Left ventricle myocardium superior (tissue), 1 donor: ENCODE data around the gene GLB1L. TPM values are rescaled to one million over a fixed set of nuclear protein-coding genes. Genes with fewer than 3 reads are reported as not detected.

ENCODE experiments used
- ATAC-seq: fragments of 200-7000 bp; cut with Tn5 transposase; one replicate; pipeline ENCODE4 v1.9.1; 2020; ENCODE audit warnings: mild to moderate bottlenecking, moderate library complexity
- DNase-seq: peaks from one replicate; pipeline ENCODE4 v3.0.0-alpha.2; 2020
- intact Hi-C: fragments of 100-400 bp; cut with micrococcal nuclease; formaldehyde crosslinking; loops from one replicate; pipeline ENCODE4 v1.11.0; 2022
- total RNA-seq: library from RNA; stranded (reverse); fragmentation: NEBNext Ultra II Directional; extraction: Animal tissue kit (Norgen Biotek cat#: 25700); gene quantifications from one replicate; pipeline ENCODE4 v1.2.1, GENCODE V29; 2021
- donor health status: DM: no; HTN: yes; CAD: no; lungs with severe emphysema.

GLB1L gene
- total RNA-seq, 1 donor from 2014 or later, result 2.5 TPM

DNA sequence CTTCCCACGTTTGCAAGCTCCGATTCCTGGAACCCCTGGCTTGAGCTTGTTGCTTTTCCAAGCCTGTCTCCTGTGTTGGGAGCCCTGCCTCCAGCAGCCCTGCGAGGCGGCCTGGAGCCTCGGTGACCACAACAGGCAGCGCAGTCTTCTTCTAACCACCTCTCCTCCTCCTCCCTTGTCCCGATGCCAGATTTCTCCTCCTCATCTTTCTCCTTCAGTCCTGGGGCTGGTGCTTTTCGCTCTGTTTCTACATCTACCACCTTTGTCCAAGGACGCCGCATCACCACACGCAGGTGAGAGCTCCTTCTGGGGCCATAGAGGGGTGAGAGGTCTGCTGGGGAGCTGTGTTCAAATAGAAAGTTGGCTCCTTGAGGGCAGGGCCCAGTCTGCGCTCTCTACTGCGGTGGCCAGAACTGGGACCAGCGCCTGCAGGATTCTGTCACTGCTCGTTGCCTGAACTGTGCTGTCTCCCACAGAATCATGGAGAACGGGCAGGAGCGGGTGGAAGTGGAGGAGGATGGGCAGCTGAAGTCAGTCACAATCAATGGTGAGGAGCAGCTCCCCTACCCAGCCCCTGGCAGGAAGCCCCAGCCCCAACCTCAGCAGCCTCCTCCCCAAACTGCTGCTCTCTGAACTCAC, 37.8 kb upstream of the GLB1L start:
- DNase-seq, result no peak
- intact Hi-C loops, result no loop called here
- no peak for ATAC-seq

DNA sequence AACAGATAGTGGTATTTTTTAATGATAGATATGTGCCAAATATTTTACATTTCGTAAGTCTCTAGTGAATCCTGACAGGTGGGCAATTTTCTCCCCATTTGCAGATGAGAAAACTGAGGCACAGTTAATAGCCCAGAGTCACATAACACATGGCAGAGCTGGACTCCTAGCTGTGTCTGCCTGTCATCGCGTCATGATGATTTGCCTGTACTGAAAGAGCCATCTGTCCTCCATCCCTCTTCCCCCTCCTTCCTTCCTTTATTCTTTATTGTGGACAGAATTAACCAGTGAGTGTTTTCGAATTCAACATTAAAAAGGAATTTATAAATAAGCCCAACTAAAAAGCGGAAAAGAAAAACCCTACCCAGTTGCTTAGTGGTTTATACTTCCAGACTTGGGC, 37.1 kb upstream of the GLB1L start:
- DNase-seq, result no peak
- no peak for ATAC-seq
- intact Hi-C loops, result no loop called here

DNA sequence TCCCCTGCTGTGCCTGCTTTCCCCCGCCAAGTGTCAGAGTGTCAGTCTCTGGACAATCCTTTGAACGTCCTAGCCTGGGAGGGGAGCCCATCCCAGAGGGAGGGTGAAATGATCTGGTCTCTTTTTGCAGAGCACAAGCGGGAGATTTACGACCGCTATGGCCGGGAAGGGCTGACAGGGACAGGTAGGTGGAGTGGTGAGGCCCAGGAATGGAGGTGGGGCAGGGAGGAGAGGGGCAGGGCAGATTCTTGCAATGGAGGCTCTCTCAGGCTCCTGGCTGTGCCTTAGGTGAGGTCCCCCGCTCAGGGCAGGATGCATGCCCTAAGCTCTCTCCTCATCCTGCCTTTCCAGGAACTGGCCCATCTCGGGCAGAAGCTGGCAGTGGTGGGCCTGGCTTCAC, 36.3 kb upstream of the GLB1L start:
- intact Hi-C loops, result no loop called here
- ATAC-seq, result no peak
- DNase-seq, result no peak

DNA sequence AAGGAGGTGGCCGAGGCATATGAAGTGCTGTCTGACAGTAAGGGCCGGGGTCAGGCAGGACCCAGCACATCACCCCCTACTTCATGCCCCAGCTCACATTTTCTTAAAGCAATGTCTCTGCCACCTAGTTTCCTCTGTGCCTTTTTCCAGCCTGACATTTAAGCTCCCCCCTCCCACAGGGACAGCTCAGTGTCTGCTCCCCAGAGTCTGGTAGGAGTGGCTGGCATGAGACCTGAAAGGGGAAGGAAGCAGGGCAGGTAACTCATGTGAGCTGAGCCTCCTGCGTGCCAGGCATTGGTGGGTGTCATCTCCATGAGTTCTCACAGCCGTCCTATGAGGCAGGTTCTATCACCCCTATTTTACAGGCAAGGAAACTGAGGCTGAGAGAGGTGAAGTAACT, 35.4 kb upstream of the GLB1L start:
- intact Hi-C loops, result no loop called here
- ATAC-seq (no peak), DNase-seq (no peak)

DNA sequence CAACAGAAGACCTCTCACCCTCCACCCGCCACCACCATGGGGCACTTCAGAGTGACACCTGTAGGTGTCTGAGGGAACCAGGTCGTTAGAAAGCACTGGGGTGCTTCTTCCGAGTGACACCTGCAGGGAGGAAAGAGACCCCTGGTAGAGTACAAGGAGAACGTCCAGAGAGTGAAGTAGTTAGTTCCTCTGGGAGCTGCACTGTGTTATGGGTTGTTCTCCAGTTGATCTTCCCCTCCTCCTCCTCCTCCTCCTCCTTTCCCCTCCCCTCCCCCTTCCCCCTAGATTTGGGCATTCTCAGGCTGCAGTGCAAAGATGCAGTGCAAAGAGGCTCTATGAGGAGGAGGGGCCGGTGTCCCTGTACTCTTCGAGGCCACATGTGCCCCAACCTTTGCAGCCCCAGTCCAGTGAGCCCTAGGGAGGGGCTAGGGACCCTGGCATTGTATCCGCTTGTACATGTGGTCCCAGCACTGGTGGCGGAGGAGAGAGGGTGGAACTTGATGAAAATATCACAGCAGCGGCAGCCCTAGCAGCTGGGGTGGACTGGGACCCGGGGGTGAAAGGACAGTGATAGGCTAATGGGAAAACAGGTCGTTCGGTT, 34.8 kb upstream of the GLB1L start:
- no peak for ATAC-seq
- intact Hi-C loops, result no loop called here
- DNase-seq, result no peak

DNA sequence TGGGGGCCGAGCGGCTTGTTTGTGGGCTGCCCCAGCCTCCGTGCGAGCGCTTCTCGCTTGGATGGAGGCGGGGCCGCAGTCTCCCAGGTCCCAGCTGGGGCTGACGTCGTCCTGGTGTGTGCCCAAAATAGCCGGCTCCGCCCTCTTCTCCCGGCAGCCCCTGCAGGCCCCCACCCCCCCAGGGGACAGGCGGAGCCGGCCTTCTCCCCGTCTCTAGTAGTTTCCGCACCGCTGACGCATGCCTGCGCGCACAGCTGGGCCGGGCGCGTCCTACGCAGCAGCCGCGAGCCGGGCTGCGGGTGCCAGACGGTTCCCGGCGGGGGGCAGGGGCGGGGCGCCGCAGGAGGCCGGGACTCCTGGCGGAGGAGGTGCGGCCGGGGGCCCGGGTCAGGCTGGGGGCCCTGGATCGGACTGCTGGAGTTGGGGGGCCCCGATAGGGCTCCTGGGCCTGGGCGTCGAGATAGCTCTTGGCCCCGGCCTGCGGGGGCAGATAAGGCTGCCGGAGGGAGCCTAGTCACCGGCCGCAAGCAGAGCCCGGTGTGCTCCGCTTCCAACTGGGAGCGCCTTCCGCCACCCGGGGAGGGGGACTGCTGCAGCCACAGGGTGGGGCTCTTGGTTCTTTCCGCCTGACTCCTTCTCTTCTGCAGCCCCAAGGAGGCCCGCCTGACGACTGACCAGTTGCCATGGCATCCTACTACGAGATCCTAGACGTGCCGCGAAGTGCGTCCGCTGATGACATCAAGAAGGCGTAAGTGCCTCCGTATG, 34.1 kb upstream of the GLB1L start, which contains the start of gene DNAJB2:
TSS of gene DNAJB2 (plus strand) at position 216 of the 765 bp plus-strand sequence. CDS start at position 684, 468 bp downstream.
- peak; percentile 99 for DNase-seq
- intact Hi-C loops, result no loop called here
- peak; percentile 95 for ATAC-seq

DNA sequence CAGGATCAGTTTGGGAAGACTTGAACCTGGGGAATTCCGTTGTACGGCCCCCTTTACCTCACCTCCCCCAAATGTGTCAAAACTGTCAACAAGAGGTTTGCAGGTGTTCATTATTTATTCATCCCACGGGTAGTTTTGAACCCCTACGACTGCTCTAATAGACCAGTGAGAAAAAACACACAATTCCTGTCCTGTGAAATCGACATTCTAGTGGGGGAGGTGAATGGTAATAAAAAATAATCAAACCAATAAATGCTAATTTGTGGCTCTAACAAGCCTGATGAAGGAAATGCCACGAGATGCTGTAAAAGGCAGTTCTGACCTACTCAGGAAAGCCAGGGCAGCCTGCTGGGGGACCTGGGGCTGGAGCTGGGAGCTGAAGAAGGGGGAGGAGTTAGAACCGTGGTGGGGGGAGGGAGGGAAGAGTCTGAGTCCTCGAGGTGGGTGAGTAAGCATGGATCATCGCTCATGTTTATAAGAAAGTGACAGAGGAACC, 33.5 kb upstream of the GLB1L start:
- ATAC-seq, result peak; percentile 48
- intact Hi-C loops, result no loop called here
- DNase-seq, result no peak

DNA sequence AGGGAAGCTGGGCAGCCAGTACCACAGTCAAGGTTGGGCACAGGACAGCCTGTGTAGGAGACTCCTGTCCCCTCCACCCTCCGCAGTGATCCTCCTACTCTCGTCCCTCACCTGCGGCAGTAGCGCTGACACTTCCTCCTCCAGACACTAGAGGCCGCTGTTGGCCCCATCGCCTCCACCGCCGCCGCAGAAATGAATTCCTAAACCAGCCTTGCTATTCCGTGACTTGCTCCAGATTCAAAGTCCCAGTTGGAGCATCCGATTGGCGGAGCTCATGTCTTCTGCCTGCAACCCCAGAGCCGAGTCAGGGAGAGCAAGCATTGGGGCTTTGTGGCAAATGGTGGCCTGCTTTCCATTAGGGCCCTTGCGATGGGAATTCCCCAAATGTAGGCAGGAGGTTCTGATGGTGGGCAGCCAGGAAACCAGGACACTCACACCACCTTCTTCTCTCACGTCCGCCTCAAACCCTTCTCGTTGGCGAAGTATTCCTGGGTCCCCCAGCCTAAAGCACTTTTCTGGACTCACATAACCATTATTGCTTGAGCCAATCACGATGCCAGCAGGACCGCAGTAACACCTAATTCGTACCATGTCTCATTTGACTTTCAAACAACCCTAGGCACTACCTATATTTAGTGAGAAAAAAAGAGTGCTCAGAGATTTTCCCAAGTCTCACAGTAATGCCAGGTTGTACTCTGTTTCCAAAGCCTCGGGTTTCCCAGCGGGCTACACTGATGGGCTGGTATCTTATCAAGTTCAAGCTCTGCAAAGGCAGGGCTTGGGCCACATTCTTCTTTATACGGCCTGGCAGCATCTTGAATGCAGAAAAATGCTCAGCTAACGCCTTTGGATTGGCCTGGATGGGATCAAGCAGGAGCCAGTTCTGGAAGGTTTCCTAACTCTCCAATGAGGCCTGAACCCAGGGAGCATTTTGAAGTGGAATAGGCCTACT, 32.7 kb upstream of the GLB1L start:
- intact Hi-C loops, result no loop called here
- DNase-seq, result peak; percentile 82

DNA sequence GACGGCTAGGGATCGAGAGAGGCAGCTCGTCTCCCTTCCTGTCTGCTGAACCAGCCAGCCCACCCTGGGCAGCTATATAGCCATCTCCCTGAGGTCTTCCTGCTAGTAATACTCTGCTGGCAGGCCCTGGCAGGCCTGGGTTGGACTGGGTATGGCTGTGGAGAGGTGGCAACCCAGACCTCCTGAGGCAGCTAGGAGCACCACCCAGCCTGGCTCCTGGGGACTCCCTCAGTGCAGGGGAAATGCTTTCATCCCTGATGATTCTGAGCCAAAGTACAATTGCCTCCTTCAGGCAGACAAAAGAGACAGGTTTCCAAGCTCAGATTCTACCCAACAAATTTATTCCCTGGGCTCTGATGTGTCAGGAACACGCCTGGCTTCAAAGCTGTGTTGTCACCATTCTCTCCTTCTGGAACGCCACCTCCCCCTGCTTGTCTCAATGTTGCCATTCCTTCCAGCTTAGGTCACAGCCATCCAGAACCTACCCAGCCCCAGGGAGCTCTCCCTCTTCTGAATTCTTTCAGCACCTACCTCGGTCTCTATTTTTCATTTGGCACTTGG, 29.2 kb upstream of the GLB1L start:
- intact Hi-C loops, result no loop called here
- DNase-seq (no peak), ATAC-seq (peak; percentile 49)

More for the DNA sequence above, 32.7 kb upstream of the GLB1L start:
- ATAC-seq, result peak; percentile 33

DNA sequence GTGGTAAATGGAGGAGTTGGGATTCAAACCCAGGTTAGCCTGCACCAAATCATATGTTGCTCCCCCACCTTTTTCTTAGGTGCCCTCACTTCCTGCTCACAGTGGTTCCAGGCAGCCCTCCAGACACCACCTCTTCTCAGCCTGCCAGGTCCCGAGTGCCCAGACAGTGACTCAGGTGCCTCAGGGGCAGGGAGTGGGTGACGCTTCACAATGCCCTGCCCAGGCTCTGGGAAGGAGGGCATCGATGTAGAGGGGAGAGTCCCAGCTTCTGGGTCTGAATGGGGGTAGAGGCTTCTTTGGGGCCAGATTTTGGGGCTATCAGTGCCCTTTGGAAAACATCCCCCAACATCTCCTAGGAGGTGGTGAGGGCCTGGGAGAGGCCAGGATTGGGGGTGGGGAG, 28.7 kb upstream of the GLB1L start:
- ATAC-seq (no peak), DNase-seq (no peak)
- intact Hi-C loops, result no loop called here

DNA sequence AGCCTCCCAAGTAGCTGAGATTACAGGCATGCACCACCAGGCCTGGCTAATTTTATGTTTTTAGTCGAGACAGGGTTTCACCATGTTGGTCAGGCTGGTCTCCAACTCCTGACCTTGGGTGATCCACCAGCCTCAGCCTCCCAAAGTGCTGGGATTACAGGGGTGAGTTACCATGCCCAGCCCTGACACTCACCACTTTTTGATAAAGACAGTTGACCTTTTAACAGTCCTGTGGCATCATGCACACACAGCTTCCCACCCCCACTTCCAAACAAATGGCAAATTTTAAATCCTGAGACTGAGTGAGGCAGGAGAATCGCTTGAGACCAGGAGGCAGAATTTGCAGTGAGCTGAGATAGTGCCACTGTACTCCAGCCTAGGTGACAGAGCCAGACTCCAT, 27.8 kb upstream of the GLB1L start:
- DNase-seq (no peak), ATAC-seq (no peak)
- intact Hi-C loops, result no loop called here

DNA sequence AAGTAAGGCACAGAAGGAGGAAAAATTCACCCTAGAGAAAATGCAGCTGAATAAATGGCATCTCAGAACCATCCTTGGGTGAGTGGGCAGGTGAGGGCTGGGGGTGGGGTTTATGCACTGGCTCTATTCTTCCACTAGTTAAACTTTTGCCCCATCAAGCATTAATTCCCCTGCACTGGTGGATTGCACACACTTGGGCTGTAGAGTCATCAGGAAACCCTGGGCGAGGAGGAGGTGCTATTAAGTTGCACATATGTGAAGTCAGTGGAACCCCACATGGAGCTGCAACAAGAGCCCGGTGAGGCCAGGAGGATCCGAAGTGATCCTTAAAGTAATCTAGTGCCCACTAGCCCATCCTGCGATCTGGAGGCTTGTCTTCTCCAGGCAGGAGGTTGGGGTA, 27.1 kb upstream of the GLB1L start:
- no peak for ATAC-seq
- no peak for DNase-seq
- intact Hi-C loops, result no loop called here

DNA sequence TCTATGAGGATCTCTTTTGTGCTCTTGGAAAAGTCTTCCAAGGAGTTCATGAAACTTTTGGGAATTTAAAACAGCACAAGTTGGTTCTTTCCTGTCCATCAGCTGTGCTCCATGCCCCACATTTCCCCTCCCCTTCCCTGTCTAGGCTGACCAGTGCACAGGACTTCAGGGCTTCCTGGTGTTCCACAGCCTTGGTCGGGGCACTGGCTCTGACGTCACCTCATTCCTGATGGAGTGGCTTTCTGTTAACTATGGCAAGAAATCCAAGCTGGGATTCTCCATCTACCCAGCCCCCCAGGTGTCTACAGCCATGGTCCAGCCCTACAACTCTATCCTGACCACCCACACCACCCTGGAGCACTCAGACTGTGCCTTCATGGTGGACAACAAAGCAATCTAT, 25.8 kb upstream of the GLB1L start:
- ATAC-seq, result no peak
- intact Hi-C loops, result no loop called here
- DNase-seq, result no peak

DNA sequence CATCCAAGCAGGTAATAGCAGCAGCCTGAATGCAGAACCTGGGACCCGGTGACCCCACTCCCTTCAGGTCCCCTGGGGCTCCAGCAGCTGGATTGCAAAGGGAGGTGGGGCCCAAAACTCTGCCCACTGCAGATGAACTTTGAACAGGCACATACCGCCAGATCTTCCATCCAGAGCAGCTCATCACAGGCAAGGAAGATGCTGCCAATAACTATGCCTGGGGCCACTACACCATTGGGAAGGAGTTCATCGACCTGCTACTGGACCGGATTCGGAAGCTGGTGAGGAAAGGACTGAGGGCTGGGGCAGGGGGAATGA, 24.8 kb upstream of the GLB1L start:
- DNase-seq (no peak), ATAC-seq (no peak)
- intact Hi-C loops, result no loop called here

DNA sequence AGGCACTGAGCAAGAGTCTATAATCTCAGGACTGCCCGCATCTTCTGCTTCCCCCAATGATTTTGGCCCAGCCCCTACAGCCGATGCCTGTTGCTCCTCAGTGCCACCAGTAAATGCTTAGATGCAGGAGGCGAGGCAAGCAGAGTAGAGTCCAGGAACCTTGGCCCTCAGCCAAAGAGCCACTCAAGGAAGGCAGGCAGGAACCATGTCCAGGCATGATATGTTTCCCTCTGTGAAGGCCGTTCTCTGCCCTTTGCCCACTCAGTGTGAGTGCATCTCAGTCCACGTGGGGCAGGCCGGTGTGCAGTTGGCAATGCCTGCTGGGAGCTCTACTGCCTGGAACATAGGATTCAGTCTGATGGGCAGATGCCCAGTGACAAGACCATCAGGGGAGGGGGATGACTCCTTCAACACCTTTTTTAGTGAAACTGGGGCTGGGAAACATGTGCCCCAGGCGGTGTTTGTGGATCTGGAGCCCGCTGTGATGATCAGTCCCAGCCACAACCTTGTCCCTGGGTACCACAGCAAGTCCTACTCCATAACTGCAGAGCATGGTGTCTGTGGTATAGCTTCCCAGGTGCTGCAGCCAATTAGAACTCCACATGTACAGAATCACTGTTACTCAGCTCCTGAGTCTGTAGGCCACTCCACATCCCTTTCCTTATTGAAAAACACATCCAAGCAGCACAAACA, 24.3 kb upstream of the GLB1L start:
- ATAC-seq (peak; percentile 72), DNase-seq (peak; percentile 49)

DNA sequence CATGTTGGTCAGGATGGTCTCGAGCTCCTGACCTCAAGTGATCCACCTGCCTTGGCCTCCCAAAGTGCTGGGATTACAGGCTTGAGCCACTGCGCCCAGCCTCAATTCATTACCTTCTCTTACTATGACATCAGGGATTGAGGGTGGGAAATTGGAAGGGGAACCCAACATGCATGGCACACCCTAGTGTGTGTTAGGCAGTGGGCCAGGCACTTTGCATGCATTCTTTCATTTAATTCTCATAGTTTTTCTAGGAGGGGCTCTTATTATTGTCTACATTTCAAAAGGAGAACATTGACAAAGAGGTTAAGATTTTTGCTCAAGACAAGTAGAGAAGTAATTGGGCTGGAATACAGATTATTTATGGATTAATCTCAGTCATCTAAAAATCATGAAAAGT, 23.1 kb upstream of the GLB1L start:
- intact Hi-C loops, result no loop called here
- DNase-seq, result no peak
- no peak for ATAC-seq

More for the DNA sequence above, 24.3 kb upstream of the GLB1L start:
- intact Hi-C loops, result no loop called here

DNA sequence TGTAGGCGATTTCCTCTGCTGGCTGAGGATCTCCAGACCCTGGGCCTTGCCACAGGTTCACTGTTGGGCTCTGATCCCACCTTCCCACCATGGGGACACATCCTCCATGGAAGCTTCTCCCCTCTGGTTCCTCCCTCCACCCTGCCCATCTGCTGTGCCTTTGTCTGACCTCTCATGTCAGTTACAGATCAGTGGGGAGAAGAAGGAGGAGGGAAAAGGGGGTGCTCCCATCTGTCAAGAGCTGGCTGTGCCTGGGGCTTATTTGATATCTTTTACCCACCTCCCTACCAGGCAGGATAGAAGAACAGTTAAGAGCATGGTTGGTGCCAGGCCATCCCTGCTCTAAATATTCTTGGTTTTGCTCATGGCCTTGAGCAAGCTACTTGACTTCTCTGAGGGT, 21.6 kb upstream of the GLB1L start:
- intact Hi-C loops, result no loop called here
- DNase-seq, result no peak
- ATAC-seq, result no peak

DNA sequence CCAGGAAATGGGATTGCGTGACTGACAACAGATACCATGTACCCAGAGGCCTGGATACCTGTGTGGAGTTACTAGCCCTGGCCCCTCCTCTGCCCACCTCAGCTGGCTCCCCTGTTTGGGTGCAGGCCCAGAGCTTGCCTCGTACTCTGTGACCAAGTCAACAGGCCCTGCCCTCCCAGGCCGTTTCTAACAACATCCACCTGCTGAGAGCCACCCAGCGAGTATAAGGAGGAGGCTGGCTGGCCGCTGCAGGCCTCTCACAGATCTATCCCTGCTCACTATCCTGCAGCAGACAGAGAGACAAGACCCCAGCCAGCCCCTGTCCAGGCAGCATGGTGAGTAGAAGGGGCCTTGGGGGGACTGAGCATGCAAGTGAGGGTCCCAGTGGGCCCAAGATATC, 21.0 kb upstream of the GLB1L start:
- no peak for ATAC-seq
- DNase-seq, result no peak
- intact Hi-C loops, result no loop called here
